ENCODE measurements around the gene FLOT1. TPM values are rescaled to one million over a fixed set of nuclear protein-coding genes. Genes with fewer than 3 reads are reported as not detected.

FLOT1 gene
- total RNA-seq, 1 experiment from 2014 or later: 110 TPM

DNA sequence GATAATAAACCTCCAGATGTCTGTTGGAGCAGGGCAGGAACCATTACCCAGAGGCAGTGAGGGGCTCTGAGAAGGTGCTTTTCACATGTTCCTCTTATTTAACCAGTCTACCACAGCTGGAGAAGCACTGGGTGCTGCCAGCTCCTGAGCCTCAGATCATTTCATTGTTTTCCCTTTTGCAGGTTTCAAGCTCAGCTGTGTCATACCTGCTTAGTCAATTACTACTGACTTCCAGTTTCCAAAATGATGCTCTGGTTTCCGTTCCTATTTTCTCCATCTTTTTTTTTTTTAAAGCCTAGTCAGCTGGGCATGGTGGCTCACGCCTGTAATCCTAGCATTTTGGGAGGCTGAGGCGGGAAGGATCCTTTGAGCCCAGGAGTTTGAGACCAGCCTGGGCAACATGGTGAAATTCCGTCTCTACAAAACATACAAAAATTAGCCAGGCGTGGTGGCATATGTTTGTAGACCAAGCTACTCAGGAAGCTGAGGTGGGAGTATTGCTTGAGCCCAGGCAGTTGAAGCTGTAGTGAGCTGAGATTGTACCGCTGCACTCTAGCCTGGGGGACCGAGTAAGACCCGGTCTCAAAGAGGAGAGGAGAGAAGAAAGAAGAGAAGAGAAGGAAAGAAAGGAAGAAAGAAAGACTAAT lies 6.7 kb downstream of the FLOT1 start (continued):
- TF ChIP-seq, protein P1, sequence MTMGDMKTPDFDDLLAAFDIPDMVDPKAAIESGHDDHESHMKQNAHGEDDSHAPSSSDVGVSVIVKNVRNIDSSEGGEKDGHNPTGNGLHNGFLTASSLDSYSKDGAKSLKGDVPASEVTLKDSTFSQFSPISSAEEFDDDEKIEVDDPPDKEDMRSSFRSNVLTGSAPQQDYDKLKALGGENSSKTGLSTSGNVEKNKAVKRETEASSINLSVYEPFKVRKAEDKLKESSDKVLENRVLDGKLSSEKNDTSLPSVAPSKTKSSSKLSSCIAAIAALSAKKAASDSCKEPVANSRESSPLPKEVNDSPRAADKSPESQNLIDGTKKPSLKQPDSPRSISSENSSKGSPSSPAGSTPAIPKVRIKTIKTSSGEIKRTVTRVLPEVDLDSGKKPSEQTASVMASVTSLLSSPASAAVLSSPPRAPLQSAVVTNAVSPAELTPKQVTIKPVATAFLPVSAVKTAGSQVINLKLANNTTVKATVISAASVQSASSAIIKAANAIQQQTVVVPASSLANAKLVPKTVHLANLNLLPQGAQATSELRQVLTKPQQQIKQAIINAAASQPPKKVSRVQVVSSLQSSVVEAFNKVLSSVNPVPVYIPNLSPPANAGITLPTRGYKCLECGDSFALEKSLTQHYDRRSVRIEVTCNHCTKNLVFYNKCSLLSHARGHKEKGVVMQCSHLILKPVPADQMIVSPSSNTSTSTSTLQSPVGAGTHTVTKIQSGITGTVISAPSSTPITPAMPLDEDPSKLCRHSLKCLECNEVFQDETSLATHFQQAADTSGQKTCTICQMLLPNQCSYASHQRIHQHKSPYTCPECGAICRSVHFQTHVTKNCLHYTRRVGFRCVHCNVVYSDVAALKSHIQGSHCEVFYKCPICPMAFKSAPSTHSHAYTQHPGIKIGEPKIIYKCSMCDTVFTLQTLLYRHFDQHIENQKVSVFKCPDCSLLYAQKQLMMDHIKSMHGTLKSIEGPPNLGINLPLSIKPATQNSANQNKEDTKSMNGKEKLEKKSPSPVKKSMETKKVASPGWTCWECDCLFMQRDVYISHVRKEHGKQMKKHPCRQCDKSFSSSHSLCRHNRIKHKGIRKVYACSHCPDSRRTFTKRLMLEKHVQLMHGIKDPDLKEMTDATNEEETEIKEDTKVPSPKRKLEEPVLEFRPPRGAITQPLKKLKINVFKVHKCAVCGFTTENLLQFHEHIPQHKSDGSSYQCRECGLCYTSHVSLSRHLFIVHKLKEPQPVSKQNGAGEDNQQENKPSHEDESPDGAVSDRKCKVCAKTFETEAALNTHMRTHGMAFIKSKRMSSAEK (CRISPR knock-in tag; IDR thresholded peaks at IDR 0.05; ENCODE audit: borderline replicate concordance): no peak
- no peak for TF ChIP-seq ZNF138 (CRISPR knock-in tag; conservative IDR thresholded peaks at IDR 0.05)

DNA sequence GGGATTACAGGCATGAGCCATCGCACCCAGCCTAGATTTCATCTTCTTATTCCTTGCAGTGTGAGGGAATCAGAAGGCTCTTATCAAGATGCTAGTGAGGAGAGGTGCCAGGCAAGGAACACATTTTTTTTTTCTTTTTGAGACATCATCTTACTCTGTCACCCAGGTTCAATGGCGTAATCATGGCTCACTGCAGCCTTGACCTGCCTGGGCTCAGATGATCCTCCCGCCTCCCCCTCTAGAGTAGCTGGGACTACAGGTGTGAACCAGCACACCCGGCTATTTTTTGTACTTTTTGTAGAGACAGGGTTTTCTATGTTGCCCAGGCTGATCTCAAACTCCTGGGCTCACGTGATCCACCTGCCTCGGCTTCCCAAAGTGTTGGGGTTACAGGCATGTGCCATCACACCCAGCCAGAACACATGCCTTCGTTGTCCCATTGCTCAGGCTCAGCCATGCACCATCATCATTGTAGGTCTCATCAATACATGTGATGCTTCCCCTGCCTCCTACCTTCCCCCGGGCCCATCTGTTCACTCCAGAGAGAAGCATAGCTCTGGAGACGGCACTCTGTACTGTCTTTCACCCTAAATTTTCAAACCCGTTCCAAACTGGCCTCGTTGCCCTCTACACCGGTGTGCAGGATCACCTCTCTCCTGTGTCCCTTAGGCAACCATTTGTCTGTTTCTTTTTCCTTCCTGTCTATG lies 10.1 kb downstream of the FLOT1 start:
- DNase-seq (ENCODE audit: low spot score): no peak
- no peak for ATAC-seq
- H3K9me3 Mint-ChIP-seq: no peaks in the 10 kb centered on the region
- TF ChIP-seq FOXP1 (CRISPR knock-in tag; IDR thresholded peaks at IDR 0.05; ENCODE audit: borderline replicate concordance): no peak
- no peak for TF ChIP-seq RORB (CRISPR knock-in tag; IDR thresholded peaks at IDR 0.05)
- TF ChIP-seq, protein P2, sequence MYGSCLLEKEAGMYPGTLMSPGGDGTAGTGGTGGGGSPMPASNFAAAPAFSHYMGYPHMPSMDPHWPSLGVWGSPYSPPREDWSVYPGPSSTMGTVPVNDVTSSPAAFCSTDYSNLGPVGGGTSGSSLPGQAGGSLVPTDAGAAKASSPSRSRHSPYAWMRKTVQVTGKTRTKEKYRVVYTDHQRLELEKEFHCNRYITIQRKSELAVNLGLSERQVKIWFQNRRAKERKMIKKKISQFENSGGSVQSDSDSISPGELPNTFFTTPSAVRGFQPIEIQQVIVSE (CRISPR knock-in tag; IDR thresholded peaks at IDR 0.05; ENCODE audit: borderline replicate concordance): no peak
- no peak for TF ChIP-seq ATF1 (CRISPR knock-in tag; IDR thresholded peaks at IDR 0.05)
- TF ChIP-seq, protein P3, sequence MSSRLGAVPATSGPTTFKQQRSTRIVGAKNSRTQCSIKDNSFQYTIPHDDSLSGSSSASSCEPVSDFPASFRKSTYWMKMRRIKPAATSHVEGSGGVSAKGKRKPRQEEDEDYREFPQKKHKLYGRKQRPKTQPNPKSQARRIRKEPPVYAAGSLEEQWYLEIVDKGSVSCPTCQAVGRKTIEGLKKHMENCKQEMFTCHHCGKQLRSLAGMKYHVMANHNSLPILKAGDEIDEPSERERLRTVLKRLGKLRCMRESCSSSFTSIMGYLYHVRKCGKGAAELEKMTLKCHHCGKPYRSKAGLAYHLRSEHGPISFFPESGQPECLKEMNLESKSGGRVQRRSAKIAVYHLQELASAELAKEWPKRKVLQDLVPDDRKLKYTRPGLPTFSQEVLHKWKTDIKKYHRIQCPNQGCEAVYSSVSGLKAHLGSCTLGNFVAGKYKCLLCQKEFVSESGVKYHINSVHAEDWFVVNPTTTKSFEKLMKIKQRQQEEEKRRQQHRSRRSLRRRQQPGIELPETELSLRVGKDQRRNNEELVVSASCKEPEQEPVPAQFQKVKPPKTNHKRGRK (CRISPR knock-in tag; IDR thresholded peaks at IDR 0.05; ENCODE audit: borderline replicate concordance): no peak
- peaks cover 47% of the 10 kb centered on the region for H3K36me3 Mint-ChIP-seq
- peaks cover 3% of the 10 kb centered on the region; the same call in 1 of the 2 replicates for H3K4me1 Mint-ChIP-seq
- CTCF ChIA-PET: interaction anchor here (0.5 to 3.5 kb wide), 5 partner anchors 11 to 355 kb away, joined by 3 to 131 read pairs (median 16); no protein-coding TSS in a partner anchor
- no peak overlapping the region for H3K27ac Mint-ChIP-seq
- POLR2A ChIA-PET: interaction anchor here (0.6 kb wide), 1 partner anchor 133 kb away, joined by 5 read pairs; no protein-coding TSS in a partner anchor
- no peak overlapping the region for H3K4me3 Mint-ChIP-seq
- no peaks in the 10 kb centered on the region for H3K27me3 Mint-ChIP-seq (ENCODE audit: low read depth)

DNA sequence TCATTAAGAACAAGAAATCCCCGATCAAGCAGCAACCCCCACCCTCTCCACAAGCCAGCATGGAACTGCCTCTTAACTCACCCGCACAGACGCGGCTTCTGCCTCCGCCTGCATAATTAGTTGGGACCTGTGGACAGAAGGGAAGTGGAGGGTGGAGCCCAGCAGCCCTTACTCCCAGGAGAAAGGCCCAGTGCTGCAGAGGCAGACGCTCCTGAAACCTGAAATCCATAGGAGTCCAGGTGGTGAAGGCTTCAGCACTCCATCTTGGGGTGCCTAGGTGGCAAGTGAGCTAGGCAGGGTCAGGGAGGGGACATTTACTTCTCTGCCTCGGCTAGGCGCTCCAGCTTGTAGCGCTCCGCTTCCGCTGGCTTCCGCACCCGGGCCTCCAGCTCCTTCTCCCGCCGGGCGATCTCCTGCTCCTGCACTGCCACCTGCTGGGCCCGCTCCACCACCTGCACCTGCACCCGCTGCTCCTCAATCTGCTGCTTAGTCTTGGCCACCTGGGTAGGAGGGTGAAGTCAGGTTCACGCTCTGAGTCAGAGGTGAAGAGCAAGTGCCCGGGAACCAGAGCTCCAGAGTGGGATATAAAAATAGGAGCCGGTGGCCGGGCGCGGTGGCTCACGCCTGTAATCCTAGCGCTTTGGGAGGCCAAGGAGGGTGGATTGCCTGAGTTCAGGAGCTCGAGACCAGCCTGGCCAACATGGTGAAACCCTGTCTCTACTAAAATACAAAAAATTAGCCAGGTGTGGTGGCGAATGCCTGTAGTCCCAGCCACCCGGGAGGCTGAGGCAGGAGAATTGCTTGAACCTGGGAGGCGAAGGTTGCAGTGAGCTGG lies 11.7 kb downstream of the FLOT1 start:
- Mint-ChIP-seq H3K9me3 (no peaks in the 10 kb centered on the region), H3K27me3 (ENCODE audit: low read depth) (no peaks in the 10 kb centered on the region), H3K4me1 (peaks cover 3% of the 10 kb centered on the region; the same call in 1 of the 2 replicates), H3K4me3 (no peak overlapping the region), H3K36me3 (peaks cover 33% of the 10 kb centered on the region), H3K27ac (peak overlapping the region; percentile 36; the same call in 1 of the 2 replicates)
- ATAC-seq (peak; percentile 65), DNase-seq (ENCODE audit: low spot score) (peak; percentile 88)
- ChIA-PET POLR2A (interaction anchor here (0.9 to 2.1 kb wide), 4 partner anchors 14 to 58 kb away, joined by 3 to 8 read pairs (median 4); partner anchors contain the start of genes DHX16 and MDC1), CTCF (interaction anchor here (0.5 to 3.5 kb wide), 65 partner anchors 9 to 357 kb away, joined by 3 to 131 read pairs (median 5); partner anchors contain the start of genes ABCF1, ATAT1, DDR1 and DHX16)
- TF ChIP-seq ZNF423 (CRISPR knock-in tag; IDR thresholded peaks at IDR 0.05) (peak; percentile 77), FOXP1 (CRISPR knock-in tag; IDR thresholded peaks at IDR 0.05; ENCODE audit: borderline replicate concordance) (0 out of 2 replicates have a peak, but pooled peaks have one; percentile 19), MYBL2 (CRISPR knock-in tag; IDR thresholded peaks at IDR 0.05) (no peak), NFE2L1 (CRISPR knock-in tag; IDR thresholded peaks at IDR 0.05) (0 out of 2 replicates have a peak, but pooled peaks have one; percentile 41)
- TF ChIP-seq, protein P4, sequence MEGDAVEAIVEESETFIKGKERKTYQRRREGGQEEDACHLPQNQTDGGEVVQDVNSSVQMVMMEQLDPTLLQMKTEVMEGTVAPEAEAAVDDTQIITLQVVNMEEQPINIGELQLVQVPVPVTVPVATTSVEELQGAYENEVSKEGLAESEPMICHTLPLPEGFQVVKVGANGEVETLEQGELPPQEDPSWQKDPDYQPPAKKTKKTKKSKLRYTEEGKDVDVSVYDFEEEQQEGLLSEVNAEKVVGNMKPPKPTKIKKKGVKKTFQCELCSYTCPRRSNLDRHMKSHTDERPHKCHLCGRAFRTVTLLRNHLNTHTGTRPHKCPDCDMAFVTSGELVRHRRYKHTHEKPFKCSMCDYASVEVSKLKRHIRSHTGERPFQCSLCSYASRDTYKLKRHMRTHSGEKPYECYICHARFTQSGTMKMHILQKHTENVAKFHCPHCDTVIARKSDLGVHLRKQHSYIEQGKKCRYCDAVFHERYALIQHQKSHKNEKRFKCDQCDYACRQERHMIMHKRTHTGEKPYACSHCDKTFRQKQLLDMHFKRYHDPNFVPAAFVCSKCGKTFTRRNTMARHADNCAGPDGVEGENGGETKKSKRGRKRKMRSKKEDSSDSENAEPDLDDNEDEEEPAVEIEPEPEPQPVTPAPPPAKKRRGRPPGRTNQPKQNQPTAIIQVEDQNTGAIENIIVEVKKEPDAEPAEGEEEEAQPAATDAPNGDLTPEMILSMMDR (IDR thresholded peaks at IDR 0.05): peak; percentile 19; the same call in 1 of the 2 replicates

Data from WTC11 (cell line).